NT2/D1 (cell line): ENCODE results near the gene TKFC.

Source experiments
- DNase-seq: peaks from one replicate; pipeline ENCODE4 v3.0.0-alpha.2; 2011; ENCODE audit warnings: low read depth, low spot score
- H3K27me3 ChIP-seq: 2 replicates; pipeline ENCODE4 v1.6.0; 2011; ENCODE audit warnings: mild to moderate bottlenecking; ENCODE audit not compliant: insufficient read length, insufficient read depth
- H3K36me3 ChIP-seq: 2 replicates; pipeline ENCODE4 v1.6.1; 2011; ENCODE audit warnings: mild to moderate bottlenecking, low read length, mixed read lengths; ENCODE audit not compliant: insufficient read depth, insufficient read length
- H3K4me1 ChIP-seq: 2 replicates; pipeline ENCODE4 v1.5.1; 2011; ENCODE audit not compliant: insufficient read depth, insufficient read length
- H3K4me3 ChIP-seq: 2 replicates; pipeline ENCODE4 v1.5.1; 2011; ENCODE audit warnings: low read depth; ENCODE audit not compliant: insufficient read length
- H3K9ac ChIP-seq: 2 replicates; pipeline ENCODE4 v1.6.0; 2011; ENCODE audit warnings: low read depth; ENCODE audit not compliant: insufficient read length
- H3K9me3 ChIP-seq: 2 replicates; pipeline ENCODE4 v1.5.1; 2011; ENCODE audit warnings: mild to moderate bottlenecking, low read length; ENCODE audit not compliant: insufficient read depth
- SUZ12 ChIP-seq: IDR thresholded peaks from 2 replicates; pipeline ENCODE4 v1.6.1; 2011; ENCODE audit not compliant: insufficient read length, insufficient read depth; ENCODE audit errors: extremely low read depth
- YY1 ChIP-seq: IDR thresholded peaks from 2 replicates; pipeline ENCODE4 v1.6.1; 2011; ENCODE audit not compliant: insufficient read length, insufficient read depth
- ZNF274 ChIP-seq: IDR thresholded peaks from 2 replicates; pipeline ENCODE4 v1.6.1; 2011; ENCODE audit warnings: mild to moderate bottlenecking, low read depth, low read length

TKFC gene

DNA sequence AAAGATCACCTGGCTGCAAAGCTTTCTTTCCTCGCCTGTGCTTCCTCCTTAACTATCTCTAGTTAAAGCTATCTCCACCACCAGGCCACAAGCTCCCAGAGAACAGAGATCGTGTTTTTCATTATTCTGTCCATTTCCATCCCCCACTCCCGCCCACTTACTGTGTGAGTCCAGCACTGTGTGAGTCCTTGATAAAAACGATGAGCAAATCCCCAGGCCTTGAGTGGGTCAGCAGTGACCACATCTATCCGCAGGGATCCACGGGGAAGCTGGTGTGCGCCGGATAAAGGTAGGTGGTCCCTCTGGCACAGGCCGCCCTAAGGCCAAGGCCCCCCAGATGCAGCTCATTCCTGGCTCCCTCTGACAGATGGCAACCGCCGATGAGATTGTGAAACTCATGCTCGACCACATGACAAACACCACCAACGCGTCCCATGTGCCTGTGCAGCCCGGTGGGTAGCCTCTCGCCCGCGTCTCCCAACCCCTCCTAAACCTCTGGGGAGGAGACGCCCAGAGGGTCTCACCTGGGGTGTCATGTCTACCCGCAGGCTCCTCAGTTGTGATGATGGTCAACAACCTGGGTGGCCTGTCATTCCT is 9.3 kb downstream of the TKFC start:
- Histone ChIP-seq H3K9ac (no peak overlapping the region), H3K36me3 (peaks cover 51% of the 10 kb centered on the region), H3K4me3 (no peak overlapping the region), H3K27me3 (no peaks in the 10 kb centered on the region), H3K4me1 (peaks cover 11% of the 10 kb centered on the region), H3K9me3 (no peaks in the 10 kb centered on the region)
- TF ChIP-seq SUZ12 (no peak), ZNF274 (no peak), YY1 (no peak)
- DNase-seq: no peak

DNA sequence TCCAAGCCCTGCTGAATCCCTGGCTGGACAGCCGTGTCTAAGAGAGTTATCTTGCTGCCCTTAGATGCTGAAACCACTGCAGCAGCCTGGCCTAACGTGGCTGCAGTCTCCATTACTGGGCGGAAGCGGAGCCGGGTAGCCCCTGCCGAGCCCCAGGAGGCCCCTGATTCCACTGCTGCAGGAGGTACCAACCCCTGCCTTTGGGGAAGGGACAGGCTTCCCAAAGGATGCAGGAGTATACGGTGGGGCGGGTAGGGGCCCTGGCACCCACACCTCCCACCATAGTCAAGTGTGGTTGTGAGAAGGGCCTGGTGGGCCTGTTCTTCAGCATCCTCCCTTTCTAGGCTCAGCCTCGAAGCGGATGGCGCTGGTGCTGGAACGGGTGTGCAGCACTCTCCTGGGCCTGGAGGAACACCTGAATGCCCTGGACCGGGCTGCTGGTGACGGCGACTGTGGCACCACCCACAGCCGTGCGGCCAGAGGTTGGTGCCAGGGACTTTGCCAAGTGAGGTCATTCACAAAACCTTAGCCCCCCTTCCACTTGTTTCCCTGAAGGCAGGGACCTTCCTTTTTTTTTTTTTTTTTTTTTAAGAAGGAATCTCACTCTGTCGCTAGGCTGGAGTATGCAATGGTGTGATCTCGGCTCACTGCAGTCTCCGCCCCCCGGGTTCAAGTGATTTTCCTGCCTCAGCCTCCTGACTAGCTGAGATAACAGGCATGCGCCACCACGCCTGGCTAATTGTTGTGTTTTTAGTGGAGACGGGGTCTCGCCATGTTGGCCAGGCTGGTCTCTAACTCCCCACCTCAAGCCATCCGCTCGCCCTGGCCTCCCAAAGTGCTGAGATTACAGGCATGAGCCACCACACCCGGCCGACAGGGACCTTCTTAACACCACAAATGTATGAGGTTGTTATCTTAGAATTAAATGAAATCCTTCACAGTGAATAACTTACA is 11.0 kb downstream of the TKFC start:
- Histone ChIP-seq H3K36me3 (peaks cover 59% of the 10 kb centered on the region), H3K4me3 (no peak overlapping the region), H3K9me3 (no peaks in the 10 kb centered on the region), H3K4me1 (peaks cover 15% of the 10 kb centered on the region), H3K9ac (no peak overlapping the region), H3K27me3 (no peaks in the 10 kb centered on the region)
- no peak for TF ChIP-seq SUZ12
- no peak for TF ChIP-seq YY1
- TF ChIP-seq ZNF274: no peak
- no peak for DNase-seq

DNA sequence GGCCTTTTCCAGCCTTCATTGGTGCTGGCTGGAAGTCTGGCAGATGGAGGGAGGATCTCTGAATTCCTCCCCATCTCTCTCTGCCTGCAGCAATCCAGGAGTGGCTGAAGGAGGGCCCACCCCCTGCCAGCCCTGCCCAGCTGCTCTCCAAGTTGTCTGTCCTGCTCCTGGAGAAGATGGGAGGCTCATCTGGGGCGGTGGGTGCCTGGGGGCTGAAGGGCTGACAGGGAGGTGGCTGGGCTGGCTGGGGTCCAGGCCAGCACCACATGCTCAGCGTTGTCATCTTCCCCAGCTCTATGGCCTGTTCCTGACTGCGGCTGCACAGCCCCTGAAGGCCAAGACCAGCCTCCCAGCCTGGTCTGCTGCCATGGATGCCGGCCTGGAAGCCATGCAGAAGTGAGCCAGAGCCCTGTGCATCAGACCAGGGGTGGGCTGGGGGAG is 12.2 kb downstream of the TKFC start:
- Histone ChIP-seq H3K36me3 (peaks cover 64% of the 10 kb centered on the region), H3K4me1 (peaks cover 15% of the 10 kb centered on the region), H3K4me3 (no peak overlapping the region), H3K9me3 (no peaks in the 10 kb centered on the region), H3K9ac (peak overlapping the region; percentile 53), H3K27me3 (no peaks in the 10 kb centered on the region)
- TF ChIP-seq SUZ12 (no peak), ZNF274 (no peak), YY1 (no peak)
- DNase-seq: no peak

DNA sequence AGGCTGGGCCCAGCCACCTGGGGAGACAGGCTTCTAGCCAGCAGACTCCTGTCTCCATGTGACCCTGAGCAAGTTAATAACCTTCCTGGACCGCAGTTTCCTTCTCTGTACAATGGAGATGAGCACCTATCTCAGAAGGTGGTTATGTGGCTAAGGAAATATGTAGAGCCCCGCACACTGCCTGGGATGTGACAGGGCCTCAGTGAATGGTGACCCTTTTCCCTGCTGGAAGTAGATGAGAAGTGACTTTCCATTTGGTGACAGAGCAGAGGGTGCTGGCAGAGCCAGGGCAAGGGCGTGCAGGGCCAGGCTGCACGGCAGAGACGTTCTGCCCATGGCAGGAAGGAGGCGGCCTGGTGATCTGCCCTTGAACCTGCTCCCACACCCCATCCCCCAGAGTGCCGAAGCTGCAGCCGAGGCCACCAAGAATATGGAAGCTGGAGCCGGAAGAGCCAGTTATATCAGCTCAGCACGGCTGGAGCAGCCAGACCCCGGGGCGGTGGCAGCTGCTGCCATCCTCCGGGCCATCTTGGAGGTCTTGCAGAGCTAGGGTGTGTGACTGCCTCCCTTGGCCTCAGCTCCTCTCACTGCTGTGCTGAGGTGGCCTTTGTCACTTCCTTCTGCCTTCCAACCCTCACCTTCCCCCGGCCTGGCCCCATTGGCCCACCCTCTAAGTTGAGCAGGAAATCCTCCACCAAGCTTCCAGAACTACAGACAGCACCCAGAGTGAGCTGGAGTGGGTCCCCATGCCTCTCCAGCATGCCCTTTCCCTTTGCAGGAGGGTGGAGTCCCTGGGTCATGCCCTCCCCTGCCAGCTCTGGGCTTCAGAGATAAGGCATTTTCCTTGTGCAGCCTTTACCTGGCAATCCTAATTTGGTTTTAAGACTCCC is 13.2 kb downstream of the TKFC start:
- peak overlapping the region; percentile 53 for H3K9ac ChIP-seq

DNA sequence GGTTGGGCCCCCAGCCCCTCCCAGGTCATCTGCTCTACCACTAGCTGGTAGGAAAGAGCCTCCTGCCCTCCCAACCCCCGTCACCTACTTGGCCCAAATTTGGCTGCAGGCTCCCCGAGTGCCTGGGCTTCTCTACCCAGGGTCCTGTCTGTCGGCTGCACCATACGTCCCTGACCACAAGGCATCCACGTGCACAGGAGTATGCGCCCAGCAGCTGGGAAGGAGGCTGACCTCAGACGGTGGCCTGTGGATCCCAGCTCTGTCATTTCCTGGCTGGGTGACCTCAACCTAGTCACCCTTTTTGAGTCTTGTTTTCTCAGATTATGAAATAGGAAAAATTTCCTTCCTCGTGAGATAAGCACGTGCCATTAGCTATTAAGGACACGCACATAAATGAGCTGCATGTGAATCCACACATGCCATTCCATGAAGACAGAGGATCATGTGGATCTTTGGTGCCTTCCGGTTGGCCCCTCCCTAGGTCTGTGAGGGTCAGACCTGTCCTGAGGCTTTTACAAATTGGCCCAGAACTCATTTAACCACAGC is 15.0 kb downstream of the TKFC start:
- Histone ChIP-seq H3K9me3 (no peaks in the 10 kb centered on the region), H3K9ac (no peak overlapping the region), H3K4me3 (no peak overlapping the region), H3K4me1 (peaks cover 16% of the 10 kb centered on the region), H3K27me3 (no peaks in the 10 kb centered on the region), H3K36me3 (peaks cover 74% of the 10 kb centered on the region)
- TF ChIP-seq SUZ12 (no peak), ZNF274 (no peak), YY1 (no peak)
- no peak for DNase-seq

More for the DNA sequence above, 13.2 kb downstream of the TKFC start:
- Histone ChIP-seq H3K4me3 (no peak overlapping the region), H3K27me3 (no peaks in the 10 kb centered on the region), H3K36me3 (peaks cover 71% of the 10 kb centered on the region), H3K9me3 (no peaks in the 10 kb centered on the region), H3K4me1 (peaks cover 16% of the 10 kb centered on the region)
- TF ChIP-seq ZNF274 (no peak), SUZ12 (no peak), YY1 (no peak)
- no peak for DNase-seq

DNA sequence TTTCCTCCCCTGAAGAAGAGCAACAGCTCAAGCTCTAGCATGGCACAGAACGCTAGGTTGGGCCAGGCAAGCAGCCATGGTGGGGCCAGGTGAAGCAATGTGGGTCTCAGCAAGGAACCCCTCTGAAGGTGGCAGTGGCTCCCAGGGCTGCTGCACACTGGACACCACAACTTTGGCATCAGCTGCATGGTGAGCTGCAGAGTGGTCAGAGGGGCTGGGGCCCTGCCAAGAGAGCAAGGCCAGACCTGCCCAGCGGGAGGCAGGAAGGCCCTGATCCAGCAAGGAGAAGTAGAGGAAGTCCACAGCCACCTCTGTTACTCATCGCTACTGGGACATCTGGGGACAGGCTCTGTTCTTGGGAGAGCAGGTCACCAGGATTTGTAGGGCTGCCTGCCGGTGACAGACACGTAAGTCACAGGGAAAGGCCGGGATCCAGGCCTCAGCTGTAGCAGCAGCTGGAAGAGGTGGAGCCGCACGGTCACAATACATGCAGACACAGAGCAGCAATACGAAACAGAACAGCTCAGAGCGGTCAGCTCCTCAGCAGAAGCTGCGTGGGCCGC is 16.2 kb downstream of the TKFC start:
- Histone ChIP-seq H3K27me3 (no peaks in the 10 kb centered on the region), H3K36me3 (peaks cover 74% of the 10 kb centered on the region), H3K4me1 (peaks cover 12% of the 10 kb centered on the region), H3K4me3 (no peak overlapping the region), H3K9ac (no peak overlapping the region), H3K9me3 (no peaks in the 10 kb centered on the region)
- DNase-seq: no peak
- TF ChIP-seq SUZ12 (no peak), ZNF274 (no peak), YY1 (no peak)
